Measurements from ENCODE around the gene RPN1.

Gene RPN1

GRCh38 chr3:128585189-128585588 lies 65.4 kb downstream of the RPN1 start:
- peak; percentile 34 to 49 (median 40) for DNase-seq
- no peaks in the 10 kb centered on the region for H3K36me3 ChIP-seq (ENCODE audit: control insufficient read depth in 4 of 4, insufficient read depth in 4 of 4, low read length in 3 of 4)
- no peaks in the 10 kb centered on the region for H3K27me3 ChIP-seq (replicated peaks in 2 of 5; ENCODE audit: control insufficient read depth in 4 of 5, insufficient read depth in 5 of 5, low read length in 4 of 5)
- H3K9me3 ChIP-seq (ENCODE audit: control extremely low read depth in 1 of 5, control insufficient read depth in 4 of 5, insufficient read depth in 2 of 5, low read depth in 1 of 5, low read length in 4 of 5), result peaks cover 0 to 4% (median 0%) of the 10 kb centered on the region in 5 experiments
- H3K4me1 ChIP-seq (ENCODE audit: control extremely low read depth in 1 of 4, control insufficient read depth in 4 of 4, insufficient read depth in 4 of 4, low read length in 3 of 4), result peaks cover 0 to 36% (median 17%) of the 10 kb centered on the region in 4 experiments
- no peak overlapping the region for H3K4me3 ChIP-seq (ENCODE audit: control insufficient read depth in 1 of 7, extremely low read depth in 1 of 7, insufficient read depth in 4 of 7, low read depth in 2 of 7, low read length in 6 of 7)
- CTCF ChIA-PET, result interaction anchor here (0.8 to 14.3 kb wide), 20 partner anchors 12 to 490 kb away, joined by 3 to 271 read pairs (median 7); partner anchors contain the start of gene GATA2
- WGBS (ENCODE audit: insufficient coverage), result 35% methylated on average over 4 of the region's 7 CpGs
- POLR2A ChIA-PET, result interaction anchor here (0.8 to 1.7 kb wide), 3 partner anchors 23 to 96 kb away, joined by 4 read pairs; no protein-coding TSS in a partner anchor
- H3K27ac ChIP-seq (ENCODE audit: insufficient read depth in 1 of 2, low read depth in 1 of 2, low read length in 2 of 2, poor library complexity in 1 of 2, severe bottlenecking in 2 of 2), result no peak overlapping the region

DNA sequence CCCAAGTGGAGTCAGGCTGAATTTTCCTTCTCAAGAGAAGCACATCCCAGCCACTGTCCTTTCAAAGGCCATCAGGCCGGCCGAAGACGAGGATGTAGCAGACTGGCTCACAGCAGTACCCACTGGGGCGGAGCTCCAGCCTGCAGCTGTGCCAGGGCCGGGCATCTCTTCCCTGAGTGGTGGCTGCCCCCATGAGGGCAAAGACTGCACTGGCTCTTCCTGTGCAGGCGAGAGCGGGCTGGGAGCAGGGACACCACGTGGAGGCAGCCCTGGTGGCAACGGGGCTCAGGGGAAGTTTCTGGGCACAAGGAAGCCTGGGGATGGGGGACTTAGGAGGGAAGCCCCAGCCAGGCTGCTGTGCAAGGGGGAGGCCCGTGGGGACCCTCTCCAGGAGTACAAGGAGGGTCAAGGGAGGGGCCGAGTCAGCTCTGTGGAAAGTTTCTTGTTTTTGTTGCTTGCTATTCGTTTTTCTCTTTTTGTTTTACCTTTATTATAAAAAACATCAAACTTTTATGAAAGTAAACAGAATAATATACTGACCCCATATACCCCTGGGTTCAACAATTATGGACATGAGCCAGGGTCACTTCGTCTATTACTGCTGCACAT lies 66.1 kb downstream of the RPN1 start:
- no peaks in the 10 kb centered on the region for H3K36me3 ChIP-seq (ENCODE audit: control insufficient read depth in 4 of 4, insufficient read depth in 4 of 4, low read length in 3 of 4)

GRCh38 chr3:128581566-128581965 lies 69.1 kb downstream of the RPN1 start:
- H3K36me3 ChIP-seq (ENCODE audit: control insufficient read depth in 4 of 4, insufficient read depth in 4 of 4, low read length in 3 of 4), result no peaks in the 10 kb centered on the region
- H3K4me1 ChIP-seq (ENCODE audit: control extremely low read depth in 1 of 4, control insufficient read depth in 4 of 4, insufficient read depth in 4 of 4, low read length in 3 of 4), result peaks cover 0 to 23% (median 9%) of the 10 kb centered on the region in 4 experiments
- CTCF ChIA-PET, result interaction anchor here (0.6 to 14.3 kb wide), 22 partner anchors 9 to 516 kb away, joined by 3 to 271 read pairs (median 4); partner anchors contain the start of gene GATA2
- no peak for DNase-seq
- H3K9me3 ChIP-seq (ENCODE audit: control extremely low read depth in 1 of 5, control insufficient read depth in 4 of 5, insufficient read depth in 2 of 5, low read depth in 1 of 5, low read length in 4 of 5), result peaks cover 0 to 5% (median 0%) of the 10 kb centered on the region in 5 experiments
- H3K4me3 ChIP-seq (ENCODE audit: control insufficient read depth in 1 of 7, extremely low read depth in 1 of 7, insufficient read depth in 4 of 7, low read depth in 2 of 7, low read length in 6 of 7), result no peak overlapping the region
- H3K27me3 ChIP-seq (replicated peaks in 2 of 5; ENCODE audit: control insufficient read depth in 4 of 5, insufficient read depth in 5 of 5, low read length in 4 of 5), result no peaks in the 10 kb centered on the region
- no peak overlapping the region for H3K27ac ChIP-seq (ENCODE audit: insufficient read depth in 1 of 2, low read depth in 1 of 2, low read length in 2 of 2, poor library complexity in 1 of 2, severe bottlenecking in 2 of 2)
- POLR2A ChIA-PET, result interaction anchor here (0.5 kb wide), 1 partner anchor 81 kb away, joined by 3 read pairs; no protein-coding TSS in a partner anchor

More for the DNA sequence above, 66.1 kb downstream of the RPN1 start:
- Histone ChIP-seq H3K4me1 (ENCODE audit: control extremely low read depth in 1 of 4, control insufficient read depth in 4 of 4, insufficient read depth in 4 of 4, low read length in 3 of 4) (peaks cover 0 to 36% (median 17%) of the 10 kb centered on the region in 4 experiments), H3K27me3 (replicated peaks in 2 of 5; ENCODE audit: control insufficient read depth in 4 of 5, insufficient read depth in 5 of 5, low read length in 4 of 5) (no peaks in the 10 kb centered on the region), H3K4me3 (ENCODE audit: control insufficient read depth in 1 of 7, extremely low read depth in 1 of 7, insufficient read depth in 4 of 7, low read depth in 2 of 7, low read length in 6 of 7) (peak overlapping the region in 1 of 7 experiments; percentile 28), H3K27ac (ENCODE audit: insufficient read depth in 1 of 2, low read depth in 1 of 2, low read length in 2 of 2, poor library complexity in 1 of 2, severe bottlenecking in 2 of 2) (no peak overlapping the region), H3K9me3 (ENCODE audit: control extremely low read depth in 1 of 5, control insufficient read depth in 4 of 5, insufficient read depth in 2 of 5, low read depth in 1 of 5, low read length in 4 of 5) (peaks cover 0 to 5% (median 0%) of the 10 kb centered on the region in 5 experiments)
- POLR2A ChIA-PET, result interaction anchor here (0.6 to 1.7 kb wide), 7 partner anchors 11 to 101 kb away, joined by 3 to 5 read pairs (median 4); partner anchors contain the start of gene GATA2
- DNase-seq, result peak; percentile 82 to 85 (median 83)
- 0% methylated on average over 8 of the region's 13 CpGs for WGBS (ENCODE audit: insufficient coverage)
- CTCF ChIA-PET, result interaction anchor here (0.7 to 14.3 kb wide), 30 partner anchors 11 to 489 kb away, joined by 3 to 271 read pairs (median 4); partner anchors contain the start of gene GATA2

- WGBS (ENCODE audit: insufficient coverage), result 89% methylated on average over 1 of the region's 2 CpGs
- peaks cover 0 to 5% (median 0%) of the 10 kb centered on the region in 5 experiments for H3K9me3 ChIP-seq (ENCODE audit: control extremely low read depth in 1 of 5, control insufficient read depth in 4 of 5, insufficient read depth in 2 of 5, low read depth in 1 of 5, low read length in 4 of 5)
- peaks cover 0 to 10% (median 5%) of the 10 kb centered on the region in 4 experiments for H3K4me1 ChIP-seq (ENCODE audit: control extremely low read depth in 1 of 4, control insufficient read depth in 4 of 4, insufficient read depth in 4 of 4, low read length in 3 of 4)
- H3K27me3 ChIP-seq (replicated peaks in 2 of 5; ENCODE audit: control insufficient read depth in 4 of 5, insufficient read depth in 5 of 5, low read length in 4 of 5), result no peaks in the 10 kb centered on the region
- POLR2A ChIA-PET, result no interaction called here
- no peaks in the 10 kb centered on the region for H3K36me3 ChIP-seq (ENCODE audit: control insufficient read depth in 4 of 4, insufficient read depth in 4 of 4, low read length in 3 of 4)
- DNase-seq, result peak in 1 of 3 donors; percentile 57
- no peak overlapping the region for H3K4me3 ChIP-seq (ENCODE audit: control insufficient read depth in 1 of 7, extremely low read depth in 1 of 7, insufficient read depth in 4 of 7, low read depth in 2 of 7, low read length in 6 of 7)
- CTCF ChIA-PET, result interaction anchor here (0.8 to 14.3 kb wide), 7 partner anchors 9 to 103 kb away, joined by 3 to 271 read pairs (median 4); no protein-coding TSS in a partner anchor
- H3K27ac ChIP-seq (ENCODE audit: insufficient read depth in 1 of 2, low read depth in 1 of 2, low read length in 2 of 2, poor library complexity in 1 of 2, severe bottlenecking in 2 of 2), result no peak overlapping the region
These were observed 70.7 kb downstream of the RPN1 start for GRCh38 chr3:128579927-128580326.

- WGBS (ENCODE audit: insufficient coverage), result 100% methylated on average over 4 of the region's 9 CpGs
- POLR2A ChIA-PET, result no interaction called here
- CTCF ChIA-PET, result interaction anchor here (0.6 to 14.3 kb wide), 5 partner anchors 11 to 148 kb away, joined by 3 to 271 read pairs (median 3); no protein-coding TSS in a partner anchor
These were observed 72.3 kb downstream of the RPN1 start for GRCh38 chr3:128578346-128578745.

DNA sequence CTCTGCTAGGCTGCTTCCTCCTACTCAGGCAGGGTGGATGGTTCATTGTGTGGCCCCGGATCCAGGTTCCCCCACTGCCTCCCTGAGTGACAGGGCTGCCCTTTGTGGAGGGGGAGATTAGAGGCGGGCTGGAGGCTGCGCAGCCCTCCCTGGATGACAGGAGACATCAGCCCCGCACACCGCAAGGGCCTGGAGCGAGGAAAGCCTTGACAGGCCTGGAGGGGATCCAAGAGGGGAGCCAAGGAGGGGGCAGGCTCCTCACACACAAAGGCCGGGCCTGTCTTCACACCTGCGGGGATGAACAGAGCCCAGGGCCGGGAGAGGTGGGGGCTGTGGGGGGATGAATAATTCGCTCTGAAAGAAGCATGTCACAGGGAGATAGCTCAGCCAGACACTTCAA lies 72.9 kb downstream of the RPN1 start:
- no peaks in the 10 kb centered on the region for H3K36me3 ChIP-seq (ENCODE audit: control insufficient read depth in 4 of 4, insufficient read depth in 4 of 4, low read length in 3 of 4)
- H3K4me1 ChIP-seq (ENCODE audit: control extremely low read depth in 1 of 4, control insufficient read depth in 4 of 4, insufficient read depth in 4 of 4, low read length in 3 of 4), result peaks cover 0 to 15% (median 14%) of the 10 kb centered on the region in 4 experiments
- H3K27me3 ChIP-seq (replicated peaks in 2 of 5; ENCODE audit: control insufficient read depth in 4 of 5, insufficient read depth in 5 of 5, low read length in 4 of 5), result peaks cover 0 to 2% (median 0%) of the 10 kb centered on the region in 5 experiments
- ChIA-PET POLR2A (no interaction called here), CTCF (interaction anchor here (1.0 to 1.3 kb wide), 3 partner anchors 21 to 147 kb away, joined by 3 to 5 read pairs (median 3); no protein-coding TSS in a partner anchor)
- H3K9me3 ChIP-seq (ENCODE audit: control extremely low read depth in 1 of 5, control insufficient read depth in 4 of 5, insufficient read depth in 2 of 5, low read depth in 1 of 5, low read length in 4 of 5), result peaks cover 0 to 5% (median 0%) of the 10 kb centered on the region in 5 experiments
- 96% methylated on average over 4 of the region's 10 CpGs for WGBS (ENCODE audit: insufficient coverage)
- DNase-seq, result no peak
- H3K27ac ChIP-seq (ENCODE audit: insufficient read depth in 1 of 2, low read depth in 1 of 2, low read length in 2 of 2, poor library complexity in 1 of 2, severe bottlenecking in 2 of 2), result no peak overlapping the region
- H3K4me3 ChIP-seq (ENCODE audit: control insufficient read depth in 1 of 7, extremely low read depth in 1 of 7, insufficient read depth in 4 of 7, low read depth in 2 of 7, low read length in 6 of 7), result no peak overlapping the region

More at GRCh38 chr3:128578346-128578745, 72.3 kb downstream of the RPN1 start:
- H3K9me3 ChIP-seq (ENCODE audit: control extremely low read depth in 1 of 5, control insufficient read depth in 4 of 5, insufficient read depth in 2 of 5, low read depth in 1 of 5, low read length in 4 of 5), result peaks cover 0 to 5% (median 0%) of the 10 kb centered on the region in 5 experiments
- no peak for DNase-seq
- H3K36me3 ChIP-seq (ENCODE audit: control insufficient read depth in 4 of 4, insufficient read depth in 4 of 4, low read length in 3 of 4), result no peaks in the 10 kb centered on the region
- peaks cover 0 to 8% (median 8%) of the 10 kb centered on the region in 4 experiments for H3K4me1 ChIP-seq (ENCODE audit: control extremely low read depth in 1 of 4, control insufficient read depth in 4 of 4, insufficient read depth in 4 of 4, low read length in 3 of 4)
- no peak overlapping the region for H3K4me3 ChIP-seq (ENCODE audit: control insufficient read depth in 1 of 7, extremely low read depth in 1 of 7, insufficient read depth in 4 of 7, low read depth in 2 of 7, low read length in 6 of 7)
- H3K27ac ChIP-seq (ENCODE audit: insufficient read depth in 1 of 2, low read depth in 1 of 2, low read length in 2 of 2, poor library complexity in 1 of 2, severe bottlenecking in 2 of 2), result no peak overlapping the region
- H3K27me3 ChIP-seq (replicated peaks in 2 of 5; ENCODE audit: control insufficient read depth in 4 of 5, insufficient read depth in 5 of 5, low read length in 4 of 5), result no peaks in the 10 kb centered on the region

All from common myeloid progenitor, CD34-positive (primary cell).